Neuron (in vitro differentiated cells): ENCODE measurements around the gene RAC3.

Experiments used
- H2AFZ ChIP-seq: one replicate; pipeline ENCODE4 v1.6.1; 2013; ENCODE audit warnings: low read depth, mild to moderate bottlenecking, inconsistent platforms, low read length, moderate library complexity
- H3K27me3 ChIP-seq: one replicate; pipeline ENCODE4 v1.6.1; 2013; ENCODE audit warnings: low read length; ENCODE audit not compliant: insufficient read depth
- H3K36me3 ChIP-seq: one replicate; pipeline ENCODE4 v1.6.1; 2013; ENCODE audit warnings: low read length; ENCODE audit not compliant: insufficient read depth
- H3K4me1 ChIP-seq: one replicate; pipeline ENCODE4 v1.6.1; 2013; ENCODE audit warnings: low read length; ENCODE audit not compliant: insufficient read depth
- H3K4me3 ChIP-seq: 2 replicates; pipeline ENCODE4 v1.5.1; 2013; ENCODE audit warnings: mild to moderate bottlenecking, low read length, moderate library complexity
- H3K9me3 ChIP-seq: one replicate; pipeline ENCODE4 v1.6.1; 2013; ENCODE audit warnings: low read length

Gene RAC3

GRCh38 chr17:82031303-82031884 lies at the start of gene RAC3:
Gene RAC3 (plus strand): TSS chr17:82031678. CDS start chr17:82031762, 84 bp downstream.
- Histone ChIP-seq H3K4me1 (peaks cover 27% of the 10 kb centered on the region), H3K36me3 (peaks cover 7% of the 10 kb centered on the region), H3K27me3 (no peaks in the 10 kb centered on the region), H3K4me3 (peak within 1 kb of the TSS; percentile 39), H2AFZ (peak within 1 kb of the TSS; percentile 74), H3K9me3 (no peaks in the 10 kb centered on the region)

- Histone ChIP-seq H2AFZ (no peak overlapping the region), H3K27me3 (no peaks in the 10 kb centered on the region), H3K4me1 (peaks cover 3% of the 10 kb centered on the region), H3K4me3 (no peak overlapping the region), H3K36me3 (peaks cover 36% of the 10 kb centered on the region), H3K9me3 (no peaks in the 10 kb centered on the region)
These were observed 48.4 kb upstream of the RAC3 start for GRCh38 chr17:81983011-81983638.

- no peak overlapping the region for H3K4me3 ChIP-seq
- peaks cover 36% of the 10 kb centered on the region for H3K36me3 ChIP-seq
These were observed 47.7 kb upstream of the RAC3 start for GRCh38 chr17:81983639-81984373.

GRCh38 chr17:81984773-81985410 lies 46.6 kb upstream of the RAC3 start:
- Histone ChIP-seq H2AFZ (no peak overlapping the region), H3K27me3 (no peaks in the 10 kb centered on the region), H3K4me1 (no peaks in the 10 kb centered on the region), H3K9me3 (peaks cover 2% of the 10 kb centered on the region), H3K36me3 (peaks cover 36% of the 10 kb centered on the region), H3K4me3 (no peak overlapping the region)

More at GRCh38 chr17:81983639-81984373, 47.7 kb upstream of the RAC3 start:
- Histone ChIP-seq H3K4me1 (no peaks in the 10 kb centered on the region), H2AFZ (no peak overlapping the region), H3K9me3 (no peaks in the 10 kb centered on the region), H3K27me3 (no peaks in the 10 kb centered on the region)

- H3K36me3 ChIP-seq = peaks cover 27% of the 10 kb centered on the region
These were observed 44.9 kb upstream of the RAC3 start for GRCh38 chr17:81986606-81987005.

GRCh38 chr17:81987161-81987770 lies 44.2 kb upstream of the RAC3 start:
- H3K27me3 ChIP-seq = no peaks in the 10 kb centered on the region
- peaks cover 13% of the 10 kb centered on the region for H3K4me1 ChIP-seq
- H2AFZ ChIP-seq = no peak overlapping the region
- peaks cover 11% of the 10 kb centered on the region for H3K9me3 ChIP-seq
- no peak overlapping the region for H3K4me3 ChIP-seq
- peaks cover 27% of the 10 kb centered on the region for H3K36me3 ChIP-seq

More at GRCh38 chr17:81986606-81987005, 44.9 kb upstream of the RAC3 start:
- H3K27me3 ChIP-seq = no peaks in the 10 kb centered on the region
- peaks cover 6% of the 10 kb centered on the region for H3K4me1 ChIP-seq
- H2AFZ ChIP-seq = no peak overlapping the region
- H3K9me3 ChIP-seq = peaks cover 11% of the 10 kb centered on the region
- H3K4me3 ChIP-seq = no peak overlapping the region

GRCh38 chr17:81990836-81991683 lies 40.4 kb upstream of the RAC3 start:
- Histone ChIP-seq H3K4me1 (peaks cover 30% of the 10 kb centered on the region), H2AFZ (peak overlapping the region; percentile 66), H3K4me3 (no peak overlapping the region), H3K27me3 (no peaks in the 10 kb centered on the region), H3K9me3 (peaks cover 11% of the 10 kb centered on the region), H3K36me3 (peaks cover 5% of the 10 kb centered on the region)

GRCh38 chr17:81991684-81992305 lies 39.7 kb upstream of the RAC3 start:
- peaks cover 11% of the 10 kb centered on the region for H3K9me3 ChIP-seq
- peaks cover under 1% of the 10 kb centered on the region for H3K36me3 ChIP-seq
- H3K27me3 ChIP-seq = no peaks in the 10 kb centered on the region
- H3K4me1 ChIP-seq = peaks cover 30% of the 10 kb centered on the region
- H3K4me3 ChIP-seq = peak overlapping the region; percentile 27
- peak overlapping the region; percentile 66 for H2AFZ ChIP-seq

- Histone ChIP-seq H3K27me3 (no peaks in the 10 kb centered on the region), H3K9me3 (peaks cover 11% of the 10 kb centered on the region), H3K36me3 (peaks cover 3% of the 10 kb centered on the region), H3K4me1 (peaks cover 30% of the 10 kb centered on the region), H3K4me3 (peak overlapping the region; percentile 27), H2AFZ (peak overlapping the region; percentile 66)
These were observed 39.0 kb upstream of the RAC3 start for GRCh38 chr17:81992306-81993102.

GRCh38 chr17:81993729-81994592 lies 37.5 kb upstream of the RAC3 start:
- Histone ChIP-seq H3K9me3 (peaks cover 11% of the 10 kb centered on the region), H3K27me3 (no peaks in the 10 kb centered on the region), H3K36me3 (peaks cover 5% of the 10 kb centered on the region), H3K4me1 (peaks cover 30% of the 10 kb centered on the region), H2AFZ (no peak overlapping the region), H3K4me3 (no peak overlapping the region)
